ENCODE measurements around the gene ADORA1. TPM values are rescaled to one million over a fixed set of nuclear protein-coding genes. Genes with fewer than 3 reads are reported as not detected.

Gene ADORA1
- polyA plus RNA-seq, 1 donor, result 0.55 TPM

DNA sequence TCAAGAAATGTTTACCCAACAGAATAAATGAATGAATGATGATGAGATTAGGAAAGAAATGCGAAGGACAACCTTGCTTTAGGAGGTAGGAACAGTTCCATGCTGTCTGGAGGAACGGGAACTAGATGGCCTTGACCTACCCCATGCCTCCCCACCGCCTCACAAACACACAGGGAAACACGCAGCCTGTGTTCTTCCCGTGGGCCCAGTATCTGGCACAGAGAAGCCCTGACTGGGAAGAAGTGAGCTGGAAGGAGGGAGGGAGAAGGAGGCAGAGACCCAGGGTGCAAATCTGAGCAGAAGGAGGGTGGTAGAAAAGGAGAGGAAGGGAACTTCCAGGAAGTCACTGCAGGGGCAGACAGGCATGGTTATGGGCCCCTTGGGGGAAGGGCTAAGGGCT is 3.5 kb upstream of the ADORA1 start:
- Histone ChIP-seq H3K27ac (ENCODE audit: low read length) (no peak overlapping the region), H3K9me3 (ENCODE audit: control insufficient read depth, low read depth, low read length) (no peaks in the 10 kb centered on the region), H3K36me3 (ENCODE audit: control insufficient read depth, insufficient read depth, low read length) (no peaks in the 10 kb centered on the region), H3K4me3 (ENCODE audit: low read length) (no peak overlapping the region), H3K4me1 (ENCODE audit: control insufficient read depth, insufficient read depth, low read length) (peaks cover 18% of the 10 kb centered on the region), H3K27me3 (ENCODE audit: control insufficient read depth, insufficient read depth, low read length) (peaks cover 74% of the 10 kb centered on the region)
- WGBS (ENCODE audit: insufficient coverage, low lambda C conversion rate), result no CpG with 5 or more reads among the region's 5 CpGs
- DNase-seq, result no peak

DNA sequence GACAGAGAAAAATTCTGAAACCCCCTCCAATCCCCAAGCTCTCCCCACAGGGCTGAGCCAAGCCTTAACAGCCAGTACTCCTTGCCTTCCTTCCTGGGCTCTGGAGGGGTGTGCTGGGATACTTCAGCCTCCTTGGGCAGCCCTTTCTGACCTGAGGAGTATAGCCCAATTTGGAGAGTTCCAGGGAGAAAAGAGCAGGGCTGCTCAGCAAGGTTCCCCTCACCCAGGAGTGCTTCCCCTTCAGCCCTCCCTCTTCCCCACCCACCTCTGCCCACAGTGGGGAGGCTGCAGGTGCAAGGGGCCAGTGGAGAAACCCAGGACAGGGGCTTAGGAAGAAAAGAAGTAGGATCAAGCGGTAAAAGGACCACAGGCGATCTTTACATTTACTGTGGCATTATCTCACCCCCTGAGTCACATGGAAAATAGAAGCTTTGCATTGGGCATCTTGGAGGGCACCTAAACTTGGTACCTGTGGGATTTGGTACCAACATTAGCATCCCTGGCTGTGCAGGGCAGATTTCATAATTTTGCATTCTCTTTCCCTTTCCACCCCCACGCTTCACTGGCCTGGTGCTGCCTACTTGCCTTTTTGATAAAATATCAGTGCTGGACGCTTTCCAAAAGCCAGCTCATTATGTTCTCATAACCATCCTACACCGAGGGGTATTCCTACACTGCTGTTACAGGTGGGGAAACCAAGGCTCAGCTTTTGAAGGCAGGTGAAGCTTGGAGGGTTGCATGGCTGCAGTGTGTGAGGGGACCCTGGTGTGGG is 2.8 kb upstream of the ADORA1 start:
- no peak overlapping the region for H3K4me3 ChIP-seq (ENCODE audit: low read length)
- no peak for DNase-seq
- H3K27me3 ChIP-seq (ENCODE audit: control insufficient read depth, insufficient read depth, low read length), result peaks cover 74% of the 10 kb centered on the region
- H3K27ac ChIP-seq (ENCODE audit: low read length), result no peak overlapping the region
- H3K4me1 ChIP-seq (ENCODE audit: control insufficient read depth, insufficient read depth, low read length), result peaks cover 18% of the 10 kb centered on the region
- H3K9me3 ChIP-seq (ENCODE audit: control insufficient read depth, low read depth, low read length), result no peaks in the 10 kb centered on the region
- 50% methylated on average over 1 of the region's 5 CpGs for WGBS (ENCODE audit: insufficient coverage, low lambda C conversion rate)
- no peaks in the 10 kb centered on the region for H3K36me3 ChIP-seq (ENCODE audit: control insufficient read depth, insufficient read depth, low read length)

DNA sequence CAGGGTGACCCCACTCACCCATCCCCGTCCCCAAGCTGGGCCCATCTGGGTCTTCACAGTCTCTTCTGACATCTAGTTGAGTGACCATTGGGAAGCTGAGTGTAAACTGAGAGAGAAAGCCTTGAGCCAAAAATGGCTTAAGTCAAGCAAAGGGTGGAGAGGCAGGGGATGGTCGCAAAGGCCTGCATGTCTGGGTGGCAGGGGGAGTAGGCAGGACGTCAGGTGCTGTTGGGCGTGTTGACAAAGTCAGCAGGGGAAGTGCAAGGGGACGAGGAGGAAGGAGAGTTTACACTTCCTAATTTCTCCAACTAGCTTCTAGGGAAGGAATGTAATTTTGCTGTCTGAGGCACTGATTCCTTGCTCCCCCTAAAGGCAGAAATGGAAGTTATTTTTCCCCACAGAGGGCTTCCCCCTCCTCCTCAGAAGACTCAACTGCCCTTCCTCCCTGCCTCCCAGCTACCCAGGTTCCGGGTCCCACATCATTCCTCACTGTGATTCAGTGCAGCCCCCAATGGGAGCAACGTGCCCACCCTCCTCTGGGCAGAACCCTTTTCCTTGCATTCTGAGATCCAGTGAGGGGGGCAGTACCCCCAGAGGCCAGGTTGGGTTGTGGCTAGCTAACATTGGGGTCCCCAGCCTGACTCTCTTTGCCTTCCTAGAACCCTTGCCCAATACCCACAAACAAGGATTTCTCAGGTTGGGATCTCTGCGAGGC is 1.2 kb upstream of the ADORA1 start:
- no CpG with 5 or more reads among the region's 8 CpGs for WGBS (ENCODE audit: insufficient coverage, low lambda C conversion rate)
- peaks cover 65% of the 10 kb centered on the region for H3K27me3 ChIP-seq (ENCODE audit: control insufficient read depth, insufficient read depth, low read length)
- H3K9me3 ChIP-seq (ENCODE audit: control insufficient read depth, low read depth, low read length), result no peaks in the 10 kb centered on the region
- no peak overlapping the region for H3K4me3 ChIP-seq (ENCODE audit: low read length)
- H3K27ac ChIP-seq (ENCODE audit: low read length), result no peak overlapping the region
- no peak for DNase-seq
- H3K4me1 ChIP-seq (ENCODE audit: control insufficient read depth, insufficient read depth, low read length), result peaks cover 18% of the 10 kb centered on the region
- no peaks in the 10 kb centered on the region for H3K36me3 ChIP-seq (ENCODE audit: control insufficient read depth, insufficient read depth, low read length)

DNA sequence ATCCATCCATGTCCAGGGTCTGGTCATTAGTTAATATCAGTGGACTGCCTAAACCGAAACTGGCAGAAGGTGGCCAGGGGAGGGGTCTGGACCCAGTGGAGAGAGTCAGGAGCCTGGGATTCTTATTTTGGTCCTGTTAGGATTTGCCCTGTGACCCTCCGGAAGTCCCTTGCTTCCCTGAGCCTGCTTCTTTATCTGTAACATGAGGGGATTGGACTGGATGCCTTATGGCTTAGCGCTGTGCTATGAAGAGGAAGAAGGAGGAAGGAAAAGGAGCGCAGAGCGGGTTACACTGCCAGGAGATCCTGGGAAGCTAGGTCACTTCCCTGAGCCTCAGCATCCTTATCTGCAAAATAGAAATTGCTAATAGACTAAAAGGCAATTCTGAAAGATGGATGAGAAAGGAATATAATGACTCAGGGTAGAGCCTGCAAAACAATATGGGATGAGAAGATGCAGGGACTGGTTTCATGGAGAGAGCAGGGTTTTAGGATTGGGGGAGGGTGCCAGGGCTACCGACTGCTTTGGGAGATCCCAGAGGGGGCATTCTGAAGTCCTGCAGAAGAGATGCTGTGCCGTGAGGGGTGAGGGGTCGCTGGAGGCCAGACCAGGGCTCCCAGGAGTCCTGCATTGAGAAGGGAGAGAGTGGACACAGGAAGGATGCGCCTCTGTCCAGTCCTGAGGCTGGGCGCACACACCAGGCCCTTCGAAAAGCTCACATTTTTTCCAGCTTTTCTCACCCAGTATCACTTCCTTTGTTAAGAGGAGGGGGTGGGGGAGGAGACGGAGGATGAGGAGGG is 460 bp upstream of the ADORA1 start:
- no peaks in the 10 kb centered on the region for H3K36me3 ChIP-seq (ENCODE audit: control insufficient read depth, insufficient read depth, low read length)
- H3K27me3 ChIP-seq (ENCODE audit: control insufficient read depth, insufficient read depth, low read length), result peaks cover 63% of the 10 kb centered on the region
- no peak overlapping the region for H3K4me3 ChIP-seq (ENCODE audit: low read length)
- H3K9me3 ChIP-seq (ENCODE audit: control insufficient read depth, low read depth, low read length), result no peaks in the 10 kb centered on the region
- H3K4me1 ChIP-seq (ENCODE audit: control insufficient read depth, insufficient read depth, low read length), result peaks cover 18% of the 10 kb centered on the region
- WGBS (ENCODE audit: insufficient coverage, low lambda C conversion rate), result 37% methylated on average over 2 of the region's 12 CpGs
- H3K27ac ChIP-seq (ENCODE audit: low read length), result no peak overlapping the region
- no peak for DNase-seq

DNA sequence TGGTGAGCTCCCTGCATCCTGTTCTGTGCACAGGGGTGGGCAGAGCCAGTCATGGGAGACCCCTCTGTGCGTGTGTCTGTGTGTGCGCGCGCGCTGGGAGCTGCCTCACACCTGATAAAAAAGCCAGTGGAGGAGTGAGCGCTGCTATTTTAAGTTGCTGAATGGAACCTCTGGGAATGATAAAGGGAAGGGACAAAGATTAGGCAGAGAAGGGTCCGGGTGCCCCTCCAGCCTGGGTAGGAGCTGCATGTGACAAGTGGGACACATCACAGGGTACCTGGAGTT is 847 bp downstream of the ADORA1 start:
- Histone ChIP-seq H3K27me3 (ENCODE audit: control insufficient read depth, insufficient read depth, low read length) (peaks cover 54% of the 10 kb centered on the region), H3K9me3 (ENCODE audit: control insufficient read depth, low read depth, low read length) (no peaks in the 10 kb centered on the region), H3K4me1 (ENCODE audit: control insufficient read depth, insufficient read depth, low read length) (peaks cover 18% of the 10 kb centered on the region), H3K27ac (ENCODE audit: low read length) (no peak overlapping the region), H3K4me3 (ENCODE audit: low read length) (peak overlapping the region; percentile 26), H3K36me3 (ENCODE audit: control insufficient read depth, insufficient read depth, low read length) (no peaks in the 10 kb centered on the region)
- WGBS (ENCODE audit: insufficient coverage, low lambda C conversion rate), result no CpG with 5 or more reads among the region's 7 CpGs
- no peak for DNase-seq

DNA sequence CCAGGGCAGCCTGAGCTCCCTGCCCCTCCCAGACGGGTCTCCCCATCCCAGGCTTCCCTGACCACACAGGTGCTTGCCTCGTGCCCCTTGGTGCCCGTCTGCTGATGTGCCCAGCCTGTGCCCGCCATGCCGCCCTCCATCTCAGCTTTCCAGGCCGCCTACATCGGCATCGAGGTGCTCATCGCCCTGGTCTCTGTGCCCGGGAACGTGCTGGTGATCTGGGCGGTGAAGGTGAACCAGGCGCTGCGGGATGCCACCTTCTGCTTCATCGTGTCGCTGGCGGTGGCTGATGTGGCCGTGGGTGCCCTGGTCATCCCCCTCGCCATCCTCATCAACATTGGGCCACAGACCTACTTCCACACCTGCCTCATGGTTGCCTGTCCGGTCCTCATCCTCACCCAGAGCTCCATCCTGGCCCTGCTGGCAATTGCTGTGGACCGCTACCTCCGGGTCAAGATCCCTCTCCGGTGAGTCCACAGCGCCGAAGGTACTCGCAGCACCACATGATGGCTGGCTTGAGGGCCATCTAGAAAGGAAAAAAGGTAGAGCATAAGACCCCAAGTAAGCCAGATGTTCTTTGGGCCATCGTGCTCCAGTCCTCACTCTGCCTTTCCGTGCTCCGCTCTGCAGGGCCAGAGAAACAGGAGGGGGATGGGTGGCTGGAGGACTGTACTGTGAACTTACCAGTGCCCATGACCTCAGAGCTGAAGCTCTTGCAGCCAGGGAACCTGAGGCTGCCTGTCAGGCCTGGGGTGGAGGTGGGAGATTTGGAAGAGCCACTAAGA is 1.4 kb downstream of the ADORA1 start:
- Histone ChIP-seq H3K9me3 (ENCODE audit: control insufficient read depth, low read depth, low read length) (no peaks in the 10 kb centered on the region), H3K4me1 (ENCODE audit: control insufficient read depth, insufficient read depth, low read length) (peaks cover 18% of the 10 kb centered on the region), H3K27me3 (ENCODE audit: control insufficient read depth, insufficient read depth, low read length) (peaks cover 48% of the 10 kb centered on the region), H3K27ac (ENCODE audit: low read length) (no peak overlapping the region), H3K4me3 (ENCODE audit: low read length) (no peak overlapping the region), H3K36me3 (ENCODE audit: control insufficient read depth, insufficient read depth, low read length) (no peaks in the 10 kb centered on the region)
- DNase-seq, result no peak
- 80% methylated on average over 1 of the region's 29 CpGs for WGBS (ENCODE audit: insufficient coverage, low lambda C conversion rate)

DNA sequence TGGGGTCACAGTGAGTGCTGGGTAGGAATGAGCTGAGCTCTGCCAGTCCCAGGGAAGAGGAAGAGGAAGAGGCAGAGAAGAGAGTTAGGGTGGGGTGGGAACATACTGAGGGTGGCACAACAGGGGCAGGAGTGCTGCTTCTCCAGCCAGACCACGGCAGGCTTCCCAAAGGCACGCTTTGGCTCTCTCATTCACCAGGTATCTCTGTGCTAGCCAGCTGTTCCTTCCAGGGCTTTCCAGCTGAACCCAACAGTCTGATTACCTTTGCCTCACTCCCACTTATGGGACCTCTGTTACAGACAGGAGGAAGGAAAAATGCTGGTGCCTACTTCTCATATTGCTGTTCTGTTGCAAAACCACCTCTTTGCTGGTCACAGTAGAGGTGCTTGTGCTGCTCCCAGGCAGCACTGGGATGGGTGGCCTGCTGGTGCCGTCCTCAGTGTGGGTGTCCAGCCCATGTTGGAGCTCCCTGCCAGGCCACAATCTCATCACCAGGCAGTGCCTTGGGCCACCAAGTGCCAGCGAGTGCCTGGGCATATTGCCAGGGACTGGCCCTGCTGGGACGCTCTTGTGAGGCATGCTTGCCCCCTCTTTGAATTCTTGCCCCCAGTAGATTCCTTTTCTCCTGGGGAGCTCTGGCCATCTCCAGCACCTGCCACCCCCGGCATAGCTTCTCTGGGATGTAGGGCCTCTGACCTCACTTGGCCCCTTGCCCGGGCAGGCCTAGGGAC is 2.1 kb downstream of the ADORA1 start:
- H3K4me3 ChIP-seq (ENCODE audit: low read length), result no peak overlapping the region
- H3K4me1 ChIP-seq (ENCODE audit: control insufficient read depth, insufficient read depth, low read length), result peaks cover 18% of the 10 kb centered on the region
- WGBS (ENCODE audit: insufficient coverage, low lambda C conversion rate), result 100% methylated on average over 1 of the region's 7 CpGs
- peaks cover 41% of the 10 kb centered on the region for H3K27me3 ChIP-seq (ENCODE audit: control insufficient read depth, insufficient read depth, low read length)
- DNase-seq, result no peak
- H3K27ac ChIP-seq (ENCODE audit: low read length), result no peak overlapping the region
- no peaks in the 10 kb centered on the region for H3K36me3 ChIP-seq (ENCODE audit: control insufficient read depth, insufficient read depth, low read length)
- H3K9me3 ChIP-seq (ENCODE audit: control insufficient read depth, low read depth, low read length), result no peaks in the 10 kb centered on the region

DNA sequence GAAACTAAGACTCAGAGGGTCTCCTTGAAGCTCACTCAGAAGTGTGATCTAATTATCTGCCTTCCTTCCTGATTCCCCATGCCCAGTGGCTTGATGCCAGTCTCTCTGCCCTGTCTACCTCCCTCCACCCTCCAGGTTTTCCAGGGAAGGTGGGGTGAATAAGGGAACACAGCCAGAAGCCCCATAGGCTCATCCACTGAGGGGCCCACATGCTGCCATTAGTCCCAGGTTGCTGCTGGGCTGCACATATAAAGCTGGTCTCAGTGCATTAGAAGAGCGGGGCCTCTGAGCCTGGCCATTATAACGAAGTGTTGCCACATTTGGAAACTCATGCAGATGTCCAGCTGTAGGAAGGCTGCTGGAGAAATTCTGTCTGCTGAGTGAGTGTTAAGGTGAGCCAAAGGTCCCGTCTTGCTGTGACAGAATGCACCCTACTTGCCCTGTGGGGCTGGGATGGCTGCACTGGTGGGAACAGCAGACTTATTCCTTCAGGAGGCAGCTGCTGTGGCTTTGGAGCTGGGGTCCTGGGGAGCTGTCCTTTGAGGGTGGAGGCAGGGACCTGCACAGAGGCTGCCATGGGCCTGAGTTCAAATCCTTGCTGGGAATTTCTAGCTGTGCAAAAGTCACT is 2.9 kb downstream of the ADORA1 start:
- no peak for DNase-seq
- no peak overlapping the region for H3K4me3 ChIP-seq (ENCODE audit: low read length)
- WGBS (ENCODE audit: insufficient coverage, low lambda C conversion rate), result no CpG with 5 or more reads among the region's 3 CpGs

DNA sequence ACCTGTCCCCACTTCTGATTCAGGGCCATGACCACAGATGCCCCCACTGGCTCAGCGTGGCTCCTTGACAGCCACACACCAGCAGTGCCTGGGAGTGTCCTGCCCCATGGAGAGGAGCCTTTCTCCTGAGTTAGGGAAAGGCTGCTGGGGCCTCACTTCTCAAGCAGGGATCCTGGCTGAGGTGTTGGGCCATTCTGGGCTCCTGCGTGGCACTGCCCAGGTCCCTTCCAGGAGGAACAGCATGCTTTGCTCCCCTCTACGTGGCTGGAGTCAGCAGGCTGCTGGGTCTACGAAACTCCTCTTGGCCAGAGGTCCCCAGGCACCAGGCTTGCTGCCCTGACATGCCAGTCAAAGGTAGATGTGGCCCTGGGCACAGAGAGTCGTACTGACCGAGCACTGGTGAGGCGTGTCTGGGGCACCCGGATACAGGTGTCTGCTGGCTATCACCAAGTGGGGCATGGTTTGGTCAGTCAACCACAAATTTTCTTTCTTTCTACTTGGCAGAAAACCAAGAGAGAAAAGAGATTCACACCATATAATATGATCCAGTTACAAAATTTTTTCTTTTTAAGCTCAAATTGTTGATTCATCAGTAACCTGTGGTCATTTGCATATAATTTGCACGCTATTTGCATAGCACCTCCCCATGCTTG is 4.1 kb downstream of the ADORA1 start:
- Histone ChIP-seq H3K27me3 (ENCODE audit: control insufficient read depth, insufficient read depth, low read length) (peaks cover 21% of the 10 kb centered on the region), H3K4me3 (ENCODE audit: low read length) (no peak overlapping the region), H3K9me3 (ENCODE audit: control insufficient read depth, low read depth, low read length) (no peaks in the 10 kb centered on the region), H3K36me3 (ENCODE audit: control insufficient read depth, insufficient read depth, low read length) (no peaks in the 10 kb centered on the region), H3K4me1 (ENCODE audit: control insufficient read depth, insufficient read depth, low read length) (peaks cover 15% of the 10 kb centered on the region), H3K27ac (ENCODE audit: low read length) (no peak overlapping the region)
- WGBS (ENCODE audit: insufficient coverage, low lambda C conversion rate), result no CpG with 5 or more reads among the region's 9 CpGs
- DNase-seq, result no peak

More for the DNA sequence above, 2.9 kb downstream of the ADORA1 start:
- Histone ChIP-seq H3K27me3 (ENCODE audit: control insufficient read depth, insufficient read depth, low read length) (peaks cover 33% of the 10 kb centered on the region), H3K4me1 (ENCODE audit: control insufficient read depth, insufficient read depth, low read length) (peaks cover 21% of the 10 kb centered on the region), H3K9me3 (ENCODE audit: control insufficient read depth, low read depth, low read length) (no peaks in the 10 kb centered on the region), H3K36me3 (ENCODE audit: control insufficient read depth, insufficient read depth, low read length) (no peaks in the 10 kb centered on the region), H3K27ac (ENCODE audit: low read length) (no peak overlapping the region)
